Upper lobe of left lung (tissue), 6 donors: ENCODE measurements around the gene GBF1. TPM values are rescaled to one million over a fixed set of nuclear protein-coding genes. Genes with fewer than 3 reads are reported as not detected.

Experiments used
- ATAC-seq, 2 donors: fragments of 200-7000 bp; cut with Tn5 transposase; one replicate each; pipeline ENCODE4 v1.9.1; 2022; ENCODE audit warnings: mild to moderate bottlenecking in 2 of 2, moderate library complexity in 2 of 2; ENCODE audit not compliant: low FRiP score in 2 of 2
- DNase-seq, 2 donors: peaks; one replicate each; pipeline ENCODE4 v3.0.0-alpha.2; 2019 to 2020
- H3K27ac ChIP-seq, 4 donors: fragments of 200-600 bp; sonication (generic); one replicate each; pipeline ENCODE4 v1.5.1; 2016 to 2019
- H3K27me3 ChIP-seq, 4 donors: fragments of 200-600 bp; sonication (generic); one replicate each; pipeline ENCODE4 v1.5.1; 2017 to 2019
- H3K36me3 ChIP-seq, 4 donors: fragments of 200-600 bp; sonication (generic); one replicate each; pipeline ENCODE4 v1.5.1; 2016 to 2019
- H3K4me1 ChIP-seq, 4 donors: fragments of 200-600 bp; sonication (generic); one replicate each; pipeline ENCODE4 v1.5.1; 2018 to 2019
- H3K4me3 ChIP-seq, 4 donors: fragments of 200-600 bp; sonication (generic); one replicate each; pipeline ENCODE4 v1.5.1; 2017 to 2019; ENCODE audit warnings: mild to moderate bottlenecking in 2 of 4, moderate library complexity in 1 of 4
- H3K9me3 ChIP-seq, 4 donors: fragments of 200-600 bp; sonication (generic); one replicate each; pipeline ENCODE4 v1.5.1; 2018 to 2019
- CTCF ChIP-seq, 6 experiments: fragments of 450-650 bp in 4 of 6; fragments of 200-600 bp in 2 of 6; sonication (generic) in 2 of 6; IDR thresholded peaks; one replicate each; pipeline ENCODE4 v1.5.1; 2016 to 2019; ENCODE audit warnings: antibody characterized with exemption in 6 of 6
- EP300 ChIP-seq, 4 donors: sonication (generic); formaldehyde crosslinking; IDR thresholded peaks; one replicate each; pipeline ENCODE4 v1.5.1; 2017; ENCODE audit warnings: antibody characterized with exemption in 4 of 4, control low read depth in 2 of 4
- POLR2A ChIP-seq, 4 donors: fragments of 450-650 bp; IDR thresholded peaks; one replicate each; pipeline ENCODE4 v1.5.1; 2016 to 2017; ENCODE audit warnings: antibody characterized with exemption in 4 of 4, mild to moderate bottlenecking in 2 of 4
- POLR2AphosphoS5 ChIP-seq, 2 donors: sonication (generic); formaldehyde crosslinking; IDR thresholded peaks; one replicate each; pipeline ENCODE4 v1.5.1; 2017; ENCODE audit warnings: antibody characterized with exemption in 2 of 2
- WGBS, 2 donors: methylation state at CpG; one replicate each; pipeline ENCODE4 v1.1.5; 2017 to 2018; 5-methylcytosine and 5-hydroxymethylcytosine counted together
- total RNA-seq, 6 donors: library from RNA; depleted of rRNA in 4 of 6; stranded (reverse); fragments of >200 nt in 4 of 6; gene quantifications; one replicate each; pipeline versions ENCODE4 v1.1.0 to v1.2.1, GENCODE V29; 2016 to 2021
- donor health status: DM: no; HTN: no; CAD: no; lungs with moderate emphysema.
- donor health status: DM: no; HTN: yes; CAD: no; lungs with severe emphysema.

The GBF1 gene
- total RNA-seq, 6 donors from 2014 or later, result 36.7 to 59.7 (median 44.4) TPM

- peaks cover 0 to 13% (median 3%) of the 10 kb centered on the region in 4 donors for H3K27me3 ChIP-seq
Observed at GRCh38 chr10:102241444-102242117, 3.8 kb upstream of the GBF1 start, which contains the start of gene PITX3. Gene PITX3, minus strand, starts transcription at chr10:102241512. Its CDS starts 9,432 bp downstream, at chr10:102232080.

GRCh38 chr10:102242118-102242485, 3.2 kb upstream of the GBF1 start:
- DNase-seq, result no peak
- ATAC-seq, result no peak
- 20 to 39% methylated on average over 6 to 7 of the region's 7 CpGs for WGBS, 2 donors
- peak overlapping the region in 3 of 4 donors; percentile 59 to 61 (median 59) for H3K4me3 ChIP-seq
- H3K4me1 ChIP-seq, result peaks cover 29 to 43% (median 37%) of the 10 kb centered on the region in 4 donors
- peaks cover 0 to 13% (median 3%) of the 10 kb centered on the region in 4 donors for H3K27me3 ChIP-seq
- no peaks in the 10 kb centered on the region for H3K36me3 ChIP-seq
- no peaks in the 10 kb centered on the region for H3K9me3 ChIP-seq
- no peak overlapping the region for H3K27ac ChIP-seq
- no peak for TF ChIP-seq POLR2AphosphoS5 (IDR thresholded peaks at IDR 0.05)
- no peak for TF ChIP-seq EP300 (IDR thresholded peaks at IDR 0.05)
- TF ChIP-seq POLR2A (IDR thresholded peaks at IDR 0.05), result no peak
- TF ChIP-seq CTCF (IDR thresholded peaks at IDR 0.05), result no peak

More at GRCh38 chr10:102241444-102242117, 3.8 kb upstream of the GBF1 start, which contains the start of gene PITX3:
- 2 to 3% methylated on average over 17 to 19 of the region's 57 CpGs for WGBS, 2 donors
- Histone ChIP-seq H3K4me3 (peak within 1 kb of the TSS; percentile 46 to 61 (median 59)), H3K36me3 (no peaks in the 10 kb centered on the region), H3K9me3 (no peaks in the 10 kb centered on the region), H3K27ac (no peak within 1 kb of the TSS), H3K4me1 (peaks cover 24 to 38% (median 32%) of the 10 kb centered on the region in 4 donors)
- DNase-seq (peak; percentile 94 to 98), ATAC-seq (peak; percentile 76 to 90)
- TF ChIP-seq EP300 (IDR thresholded peaks at IDR 0.05), result no peak
- TF ChIP-seq CTCF (IDR thresholded peaks at IDR 0.05), result no peak
- peak in 1 of 2 donors; percentile 16 for TF ChIP-seq POLR2AphosphoS5 (IDR thresholded peaks at IDR 0.05)
- no peak for TF ChIP-seq POLR2A (IDR thresholded peaks at IDR 0.05)

- WGBS, 2 donors, result 60 to 73% methylated on average over 2 of the region's 2 CpGs
- H3K4me1 ChIP-seq, result peaks cover 42 to 55% (median 49%) of the 10 kb centered on the region in 4 donors
- H3K27me3 ChIP-seq, result peaks cover 0 to 13% (median 3%) of the 10 kb centered on the region in 4 donors
- ATAC-seq, result peak in 1 of 2 donors; percentile 1
- no peak for DNase-seq
- no peak for TF ChIP-seq POLR2A (IDR thresholded peaks at IDR 0.05)
- no peak for TF ChIP-seq EP300 (IDR thresholded peaks at IDR 0.05)
- no peak for TF ChIP-seq POLR2AphosphoS5 (IDR thresholded peaks at IDR 0.05)
- no peak for TF ChIP-seq CTCF (IDR thresholded peaks at IDR 0.05)
- H3K36me3 ChIP-seq, result no peaks in the 10 kb centered on the region
- H3K27ac ChIP-seq, result no peak overlapping the region
- H3K9me3 ChIP-seq, result no peaks in the 10 kb centered on the region
- H3K4me3 ChIP-seq, result no peak overlapping the region
Observed at GRCh38 chr10:102243309-102243708, 2.0 kb upstream of the GBF1 start.

- Histone ChIP-seq H3K4me1 (peaks cover 44 to 64% (median 50%) of the 10 kb centered on the region in 4 donors), H3K4me3 (peak overlapping the region; percentile 74 to 86 (median 82)), H3K9me3 (no peaks in the 10 kb centered on the region), H3K27me3 (peaks cover 0 to 6% (median under 1%) of the 10 kb centered on the region in 4 donors), H3K36me3 (peaks cover 0 to 3% (median 0%) of the 10 kb centered on the region in 4 donors), H3K27ac (peak overlapping the region; percentile 86 to 93 (median 90))
- ATAC-seq (no peak), DNase-seq (no peak)
- WGBS, 2 donors, result 0 to 2% methylated on average over 4 of the region's 4 CpGs
- TF ChIP-seq POLR2A (IDR thresholded peaks at IDR 0.05), result no peak
- TF ChIP-seq CTCF (IDR thresholded peaks at IDR 0.05), result no peak
- TF ChIP-seq EP300 (IDR thresholded peaks at IDR 0.05), result no peak
- TF ChIP-seq POLR2AphosphoS5 (IDR thresholded peaks at IDR 0.05), result no peak
Observed at GRCh38 chr10:102245932-102246251, 560 bp downstream of the GBF1 start.
